Activated T-cell treated with anti-CD3 and anti-CD28 coated beads, Interleukin-2, amount 50 U/mL, for 48 hours (primary cell): ENCODE measurements around the gene ATG12.
"Not testable (repeated sequence)": the region's sequence is repeated elsewhere in the genome, so short reads cannot be mapped to it uniquely, and the experiment has no call there.

Experiments used
- DNase-seq, 2 experiments: peaks; one replicate each; pipeline ENCODE4 v3.0.0-alpha.2; 2020

The ATG12 gene

GRCh38 chr5:115841382-115842088, at the start of gene ATG12, which contains the start of gene AP3S1:
ATG12 (minus strand) TSS chr5:115841565; CDS start chr5:115841552, 13 bp downstream.
AP3S1 (plus strand) TSS chr5:115841935; CDS start chr5:115842038, 103 bp downstream.
- DNase-seq = peak; percentile 94 to 95

GRCh38 chr5:115888027-115888426, 46.7 kb upstream of the ATG12 start:
- DNase-seq = no peak

GRCh38 chr5:115885208-115885607, 43.8 kb upstream of the ATG12 start:
- not testable (repeated sequence) for DNase-seq

- no peak for DNase-seq
Measured at GRCh38 chr5:115884704-115885103, 43.3 kb upstream of the ATG12 start.

GRCh38 chr5:115882434-115882833, 41.1 kb upstream of the ATG12 start:
- not testable (repeated sequence) for DNase-seq

- DNase-seq = not testable (repeated sequence)
Measured at GRCh38 chr5:115877342-115877741, 36.0 kb upstream of the ATG12 start.

- no peak for DNase-seq
Measured at GRCh38 chr5:115875447-115875846, 34.1 kb upstream of the ATG12 start.

- DNase-seq = no peak
Measured at GRCh38 chr5:115873392-115873791, 32.0 kb upstream of the ATG12 start.

- no peak for DNase-seq
Measured at GRCh38 chr5:115872447-115872846, 31.1 kb upstream of the ATG12 start.

GRCh38 chr5:115869256-115869795, 28.0 kb upstream of the ATG12 start:
- DNase-seq = no peak

- DNase-seq = no peak
Measured at GRCh38 chr5:115859378-115859777, 18.0 kb upstream of the ATG12 start.

GRCh38 chr5:115858396-115858795, 17.0 kb upstream of the ATG12 start:
- DNase-seq = no peak

- no peak for DNase-seq
Measured at GRCh38 chr5:115857626-115858349, 16.4 kb upstream of the ATG12 start.

- DNase-seq = no peak
Measured at GRCh38 chr5:115857057-115857479, 15.7 kb upstream of the ATG12 start.

GRCh38 chr5:115855959-115856358, 14.6 kb upstream of the ATG12 start:
- DNase-seq = no peak

- no peak for DNase-seq
Measured at GRCh38 chr5:115854139-115854538, 12.8 kb upstream of the ATG12 start.

GRCh38 chr5:115850744-115851416, 9.5 kb upstream of the ATG12 start:
- no peak for DNase-seq

- DNase-seq = no peak
Measured at GRCh38 chr5:115849258-115849798, 8.0 kb upstream of the ATG12 start.

GRCh38 chr5:115847290-115847689, 5.9 kb upstream of the ATG12 start:
- DNase-seq = no peak

- no peak for DNase-seq
Measured at GRCh38 chr5:115844321-115844817, 3.0 kb upstream of the ATG12 start.

GRCh38 chr5:115843444-115844130, 2.2 kb upstream of the ATG12 start:
- DNase-seq = no peak

- DNase-seq = no peak
Measured at GRCh38 chr5:115842952-115843351, 1.6 kb upstream of the ATG12 start.
